Mesenchymal stem cell (in vitro differentiated cells and primary cell): ENCODE results near the gene IFIT1.
A peak's percentile ranks its signal among the peaks of the same experiment; 100 is the strongest.

Experiments
- DNase-seq: peaks from one replicate; pipeline ENCODE4 v3.0.0-alpha.2; 2013
- H2AFZ ChIP-seq: one replicate; pipeline ENCODE4 v1.6.1; 2013; ENCODE audit warnings: low read depth, mild to moderate bottlenecking, control low read depth, inconsistent platforms, low read length, moderate library complexity
- H2AK5ac ChIP-seq: 2 replicates; pipeline ENCODE4 v1.6.1; 2013; ENCODE audit warnings: low read length, moderate library complexity, mild to moderate bottlenecking, inconsistent platforms; ENCODE audit not compliant: severe bottlenecking
- H2BK120ac ChIP-seq: one replicate; pipeline ENCODE4 v1.6.1; 2013; ENCODE audit warnings: low read depth, mild to moderate bottlenecking, inconsistent platforms, low read length, moderate library complexity
- H2BK12ac ChIP-seq, 2 experiments: one replicate each; pipeline ENCODE4 v1.6.1; 2013; ENCODE audit warnings: inconsistent platforms in 2 of 2, low read length in 2 of 2, mild to moderate bottlenecking in 2 of 2, moderate library complexity in 2 of 2, control low read depth in 1 of 2
- H2BK15ac ChIP-seq: one replicate; pipeline ENCODE4 v1.6.1; 2013; ENCODE audit warnings: mild to moderate bottlenecking, low read depth, inconsistent platforms; ENCODE audit not compliant: poor library complexity, severe bottlenecking
- H2BK5ac ChIP-seq: 2 replicates; pipeline ENCODE4 v1.6.1; 2013; ENCODE audit warnings: low read depth, mild to moderate bottlenecking, low read length, control low read depth, inconsistent platforms; ENCODE audit not compliant: poor library complexity, severe bottlenecking
- H3K14ac ChIP-seq, 2 experiments: one replicate each; pipeline ENCODE4 v1.6.1; 2013; ENCODE audit warnings: inconsistent platforms in 2 of 2, low read length in 2 of 2, control low read depth in 1 of 2, mild to moderate bottlenecking in 1 of 2, moderate library complexity in 1 of 2
- H3K18ac ChIP-seq, 2 experiments: one replicate each; pipeline ENCODE4 v1.6.1; 2013; ENCODE audit warnings: inconsistent platforms in 2 of 2, low read length in 2 of 2, control low read depth in 1 of 2, low read depth in 1 of 2, mild to moderate bottlenecking in 1 of 2
- H3K23ac ChIP-seq, 2 experiments: one replicate each; pipeline ENCODE4 v1.6.1; 2013; ENCODE audit warnings: inconsistent platforms in 2 of 2, low read length in 2 of 2, mild to moderate bottlenecking in 2 of 2, moderate library complexity in 2 of 2, control low read depth in 1 of 2
- H3K27ac ChIP-seq: 2 replicates; pipeline ENCODE4 v1.5.1; 2013; ENCODE audit warnings: mild to moderate bottlenecking, moderate library complexity, low read length, control low read depth, inconsistent platforms; ENCODE audit not compliant: poor library complexity, severe bottlenecking
- H3K27me3 ChIP-seq, 2 experiments: 2 replicates each; pipeline versions ENCODE4 v1.6.1 to v1.7.0; 2013; ENCODE audit warnings: low read length in 2 of 2, mild to moderate bottlenecking in 2 of 2, moderate library complexity in 2 of 2, control low read depth in 1 of 2, inconsistent platforms in 1 of 2; ENCODE audit not compliant: control insufficient read depth in 1 of 2, insufficient read depth in 1 of 2
- H3K36me3 ChIP-seq, 2 experiments: 2 replicates each; pipeline versions ENCODE4 v1.6.1 to v1.7.0; 2013; ENCODE audit warnings: low read length in 2 of 2, control low read depth in 1 of 2, inconsistent platforms in 1 of 2, low read depth in 1 of 2, mild to moderate bottlenecking in 1 of 2; ENCODE audit not compliant: insufficient read depth in 2 of 2, control insufficient read depth in 1 of 2
- H3K4ac ChIP-seq, 2 experiments: one replicate each; pipeline ENCODE4 v1.6.1; 2013; ENCODE audit warnings: inconsistent platforms in 2 of 2, low read length in 2 of 2, mild to moderate bottlenecking in 2 of 2, moderate library complexity in 2 of 2, control low read depth in 1 of 2, low read depth in 1 of 2
- H3K4me1 ChIP-seq: 2 replicates; pipeline ENCODE4 v1.6.1; 2013; ENCODE audit warnings: low read depth, low read length, control low read depth; ENCODE audit not compliant: control insufficient read depth, insufficient read depth
- H3K4me2 ChIP-seq: 2 replicates; pipeline ENCODE4 v1.6.1; 2013; ENCODE audit warnings: low read length, mild to moderate bottlenecking, inconsistent platforms; ENCODE audit not compliant: poor library complexity, severe bottlenecking
- H3K4me3 ChIP-seq, 2 experiments: 2 replicates each; pipeline versions ENCODE4 v1.5.1 to v1.7.0; 2013; ENCODE audit warnings: low read length in 2 of 2, mild to moderate bottlenecking in 2 of 2, control low read depth in 1 of 2, low read depth in 1 of 2; ENCODE audit not compliant: insufficient read depth in 1 of 2
- H3K79me1 ChIP-seq: replicated peaks from 2 replicates; pipeline ENCODE4 v1.6.1; 2013; ENCODE audit warnings: mild to moderate bottlenecking, control low read depth, low read length, inconsistent platforms; ENCODE audit not compliant: poor library complexity, severe bottlenecking
- H3K9ac ChIP-seq: 2 replicates; pipeline ENCODE4 v1.7.0; 2013; ENCODE audit warnings: mild to moderate bottlenecking, low read length, moderate library complexity
- H3K9me3 ChIP-seq: 2 replicates; pipeline ENCODE4 v1.7.0; 2013; ENCODE audit warnings: mild to moderate bottlenecking, low read length; ENCODE audit not compliant: control insufficient read depth
- H4K8ac ChIP-seq: one replicate; pipeline ENCODE4 v1.6.1; 2013; ENCODE audit warnings: inconsistent platforms, mild to moderate bottlenecking, low read length, moderate library complexity
- H4K91ac ChIP-seq: one replicate; pipeline ENCODE4 v1.6.1; 2013; ENCODE audit warnings: mild to moderate bottlenecking, low read length, inconsistent platforms
- WGBS: methylation state at CpG from one replicate; pipeline ENCODE4 v1.1.7; 2013; ENCODE audit warnings: mixed read lengths; 5-methylcytosine and 5-hydroxymethylcytosine counted together

Gene IFIT1

DNA sequence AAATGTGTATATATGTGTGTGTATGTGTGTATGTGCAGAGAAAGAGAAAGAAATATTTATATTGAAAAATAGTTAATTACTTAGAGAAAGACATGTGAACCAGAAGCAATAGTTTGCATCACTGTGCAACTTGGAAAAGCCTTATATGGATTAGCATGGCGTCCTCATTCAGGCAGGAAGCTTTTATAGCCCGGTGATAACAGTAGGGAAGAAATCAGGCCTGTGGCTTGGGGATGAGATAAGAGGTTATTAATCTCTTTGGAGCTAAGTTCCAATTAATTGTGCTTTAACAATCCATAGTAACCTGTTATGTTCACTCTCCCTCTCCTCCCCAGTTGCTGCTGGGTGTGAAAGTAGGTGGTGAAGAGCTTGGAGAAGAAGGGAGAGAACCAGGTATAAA is 58.5 kb downstream of the IFIT1 start:
- no peaks in the 10 kb centered on the region for H3K36me3 ChIP-seq
- H3K27me3 ChIP-seq, result no peaks in the 10 kb centered on the region
- H3K4me2 ChIP-seq, result no peak overlapping the region
- no peak overlapping the region for H3K27ac ChIP-seq
- DNase-seq, result no peak
- H3K18ac ChIP-seq, result no peak overlapping the region
- no peak overlapping the region for H2BK12ac ChIP-seq
- H3K4me3 ChIP-seq, result no peak overlapping the region
- H4K91ac ChIP-seq, result peak overlapping the region; percentile 3
- no peaks in the 10 kb centered on the region for H3K4me1 ChIP-seq
- 72% methylated on average over 2 of the region's 2 CpGs for WGBS
- no peak overlapping the region for H3K4ac ChIP-seq
- H3K9me3 ChIP-seq, result no peaks in the 10 kb centered on the region
- no peaks in the 10 kb centered on the region for H3K79me1 ChIP-seq
- no peak overlapping the region for H2BK15ac ChIP-seq
- no peak overlapping the region for H4K8ac ChIP-seq
- no peak overlapping the region for H2AFZ ChIP-seq
- no peak overlapping the region for H3K14ac ChIP-seq
- H3K9ac ChIP-seq, result no peak overlapping the region
- no peak overlapping the region for H2AK5ac ChIP-seq
- no peak overlapping the region for H2BK120ac ChIP-seq
- no peak overlapping the region for H2BK5ac ChIP-seq
- no peak overlapping the region for H3K23ac ChIP-seq

DNA sequence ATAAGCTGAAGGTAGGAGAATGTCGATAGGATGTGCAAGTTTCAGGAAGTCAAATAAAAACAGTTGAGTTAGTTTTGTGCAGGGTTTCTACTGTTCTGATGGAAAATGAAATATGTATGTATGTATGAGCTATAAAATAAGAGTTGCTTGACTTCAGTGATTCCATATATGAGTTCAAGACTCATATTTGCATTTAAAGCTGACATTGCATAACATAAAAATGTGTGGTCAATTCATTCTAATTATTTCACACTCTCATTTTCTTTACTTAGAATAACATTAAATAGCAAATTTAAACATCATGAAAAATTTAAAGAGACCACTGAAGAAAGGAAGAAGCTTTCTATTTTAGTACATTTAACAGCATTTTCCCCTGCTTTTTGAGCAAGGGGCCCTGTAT is 59.8 kb downstream of the IFIT1 start:
- no peaks in the 10 kb centered on the region for H3K36me3 ChIP-seq
- H3K4me2 ChIP-seq, result no peak overlapping the region
- no peak for DNase-seq
- WGBS, result 100% methylated on average over 1 of the region's 1 CpG
- no peak overlapping the region for H2BK120ac ChIP-seq
- H3K4me3 ChIP-seq, result no peak overlapping the region
- H3K9me3 ChIP-seq, result no peaks in the 10 kb centered on the region
- no peak overlapping the region for H2AFZ ChIP-seq
- no peaks in the 10 kb centered on the region for H3K79me1 ChIP-seq
- H2AK5ac ChIP-seq, result no peak overlapping the region
- H2BK15ac ChIP-seq, result no peak overlapping the region
- H3K14ac ChIP-seq, result no peak overlapping the region
- no peak overlapping the region for H3K9ac ChIP-seq
- H2BK12ac ChIP-seq, result no peak overlapping the region
- H4K91ac ChIP-seq, result no peak overlapping the region
- no peak overlapping the region for H3K23ac ChIP-seq
- H3K18ac ChIP-seq, result no peak overlapping the region
- no peak overlapping the region for H3K4ac ChIP-seq
- H3K4me1 ChIP-seq, result no peaks in the 10 kb centered on the region
- H3K27me3 ChIP-seq, result no peaks in the 10 kb centered on the region
- H4K8ac ChIP-seq, result no peak overlapping the region
- no peak overlapping the region for H3K27ac ChIP-seq
- no peak overlapping the region for H2BK5ac ChIP-seq

DNA sequence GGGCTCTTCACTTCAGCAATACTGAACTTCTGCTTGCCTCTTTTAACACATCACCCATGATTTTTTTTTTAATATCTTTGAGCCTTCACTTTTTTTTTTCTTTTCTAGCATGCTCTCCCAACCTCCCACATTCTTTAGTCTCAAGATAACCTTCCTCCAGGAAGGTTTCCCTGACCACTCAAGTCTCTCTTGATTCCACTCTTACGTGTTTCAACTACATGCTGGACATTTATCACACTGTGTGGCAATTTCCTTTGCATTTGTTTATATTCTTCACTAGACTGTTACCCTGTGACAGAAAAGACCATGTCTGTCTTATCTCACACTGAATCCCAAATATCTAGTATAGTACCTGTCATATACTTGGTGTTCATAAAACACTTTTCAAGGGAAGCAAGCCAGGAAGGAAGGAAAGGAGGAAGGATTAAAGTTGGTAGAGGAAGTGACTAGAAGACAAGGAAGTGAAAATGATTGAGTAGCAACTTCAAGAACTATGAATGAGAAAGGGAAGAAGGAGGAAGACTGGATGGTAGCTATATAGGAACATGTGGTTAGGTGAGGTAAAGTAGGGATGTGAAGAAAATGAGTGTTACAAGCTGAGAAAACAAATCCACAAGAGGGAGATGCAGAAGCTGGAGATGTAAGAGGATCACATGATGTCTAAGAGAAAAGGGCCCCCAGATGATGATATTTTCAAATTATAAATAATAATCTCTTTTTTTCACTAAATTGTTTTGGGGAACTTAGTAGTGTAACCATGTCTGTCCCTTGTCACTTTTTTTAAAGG is 62.3 kb downstream of the IFIT1 start:
- H3K4me2 ChIP-seq, result no peak overlapping the region
- H3K4me3 ChIP-seq, result no peak overlapping the region
- H3K9ac ChIP-seq, result no peak overlapping the region
- WGBS, result 5% methylated on average over 1 of the region's 1 CpG
- H2BK5ac ChIP-seq, result no peak overlapping the region
- H3K4me1 ChIP-seq, result no peaks in the 10 kb centered on the region
- H3K4ac ChIP-seq, result no peak overlapping the region
- no peak overlapping the region for H4K8ac ChIP-seq
- no peak overlapping the region for H2BK120ac ChIP-seq
- no peak overlapping the region for H3K23ac ChIP-seq
- H3K79me1 ChIP-seq, result no peaks in the 10 kb centered on the region
- no peak overlapping the region for H3K27ac ChIP-seq
- no peak overlapping the region for H3K18ac ChIP-seq
- DNase-seq, result peak; percentile 66
- H2AK5ac ChIP-seq, result no peak overlapping the region
- H2AFZ ChIP-seq, result no peak overlapping the region
- no peak overlapping the region for H3K14ac ChIP-seq
- no peak overlapping the region for H4K91ac ChIP-seq
- no peaks in the 10 kb centered on the region for H3K36me3 ChIP-seq
- no peak overlapping the region for H2BK12ac ChIP-seq
- H3K27me3 ChIP-seq, result no peaks in the 10 kb centered on the region
- no peak overlapping the region for H2BK15ac ChIP-seq
- H3K9me3 ChIP-seq, result no peaks in the 10 kb centered on the region
